Lung (tissue), 12 donors: ENCODE data around the gene MZB1. TPM values are rescaled to one million over a fixed set of nuclear protein-coding genes. Genes with fewer than 3 reads are reported as not detected.

Experiments
- ATAC-seq: fragments of 200-7000 bp; cut with Tn5 transposase; one replicate; pipeline ENCODE4 v1.9.1; 2020; ENCODE audit warnings: moderate number of reproducible peaks; ENCODE audit not compliant: insufficient read depth, low FRiP score
- DNase-seq, 3 donors: peaks; one replicate each; pipeline ENCODE4 v3.0.0-alpha.2; 2013 to 2017
- H3K27ac ChIP-seq, 2 donors: one replicate each; pipeline ENCODE4 v1.5.1; 2013; ENCODE audit warnings: mild to moderate bottlenecking in 2 of 2, moderate library complexity in 2 of 2, control low read depth in 1 of 2, inconsistent platforms in 1 of 2, low read depth in 1 of 2, low read length in 1 of 2
- H3K27me3 ChIP-seq, 3 donors: one replicate each; pipeline ENCODE4 v1.5.1; 2013; ENCODE audit warnings: low read length in 2 of 3; ENCODE audit not compliant: control insufficient read depth in 3 of 3, insufficient read depth in 3 of 3
- H3K36me3 ChIP-seq, 4 donors: one replicate each; pipeline ENCODE4 v1.5.1; 2013; ENCODE audit warnings: low read length in 4 of 4, mild to moderate bottlenecking in 1 of 4, moderate library complexity in 1 of 4; ENCODE audit not compliant: control insufficient read depth in 4 of 4, insufficient read depth in 4 of 4
- H3K4me1 ChIP-seq, 5 donors: one replicate each; pipeline ENCODE4 v1.5.1; 2013; ENCODE audit warnings: low read length in 5 of 5, mild to moderate bottlenecking in 2 of 5, moderate library complexity in 1 of 5; ENCODE audit not compliant: control insufficient read depth in 5 of 5, insufficient read depth in 5 of 5
- H3K4me3 ChIP-seq: one replicate; pipeline ENCODE4 v1.5.1; 2013; ENCODE audit warnings: mild to moderate bottlenecking, control low read depth, moderate library complexity
- H3K9ac ChIP-seq, 2 donors: one replicate each; pipeline ENCODE4 v1.5.1; 2013; ENCODE audit warnings: low read length in 2 of 2, control low read depth in 1 of 2; ENCODE audit not compliant: insufficient read depth in 1 of 2
- H3K9me3 ChIP-seq, 4 donors: one replicate each; pipeline ENCODE4 v1.5.1; 2013; ENCODE audit warnings: low read length in 3 of 4, mild to moderate bottlenecking in 1 of 4, moderate library complexity in 1 of 4; ENCODE audit not compliant: control insufficient read depth in 4 of 4, insufficient read depth in 3 of 4
- CTCF ChIP-seq: IDR thresholded peaks from 2 replicates; pipeline ENCODE4 v1.5.1; 2012; ENCODE audit warnings: mild to moderate bottlenecking; ENCODE audit errors: control extremely low read depth, extremely low read depth
- WGBS, 2 donors: extraction: QIAGEN DNeasy Blood & Tissue Kit; methylation state at CpG; one replicate each; pipeline ENCODE4 v1.1.7; 2013; 5-methylcytosine and 5-hydroxymethylcytosine counted together
- polyA plus RNA-seq, 2 donors: library from polyadenylated mRNA; stranded (reverse); fragments of 200-250 nt; gene quantifications; one replicate each; pipeline ENCODE4 v1.2.1, GENCODE V29; 2013
- total RNA-seq, 2 donors: library from RNA; depleted of rRNA in 1 of 2; stranded (reverse); fragments of >200 nt in 1 of 2; gene quantifications; one replicate each; pipeline ENCODE4 v1.2.1, GENCODE V29; 2014 to 2021
- donor health status: control.
- donor health status: control.
- donor health status: Bipolar disorder and iron deficiency.
- donor health status: healthy.
- donor health status: DM: yes; HTN: yes; CAD: no.

Gene MZB1
- total and polyA plus RNA-seq, 4 donors: 2.5 to 14.8 (median 12.8) TPM

GRCh38 chr5:139341689-139342422, 47.9 kb downstream of the MZB1 start, which contains the start of gene PAIP2:
Gene PAIP2 (plus strand): TSS chr5:139341854. CDS start chr5:139363785, 21,931 bp downstream.
- Histone ChIP-seq H3K9me3 (no peaks in the 10 kb centered on the region), H3K27ac (peak within 1 kb of the TSS; percentile 96 to 100), H3K4me1 (peaks cover 0 to 26% (median 4%) of the 10 kb centered on the region in 5 donors), H3K4me3 (peak within 1 kb of the TSS; percentile 96), H3K9ac (peak within 1 kb of the TSS; percentile 99), H3K36me3 (peaks cover 0 to 9% (median 6%) of the 10 kb centered on the region in 4 donors), H3K27me3 (no peaks in the 10 kb centered on the region)
- DNase-seq: peak; percentile 98 to 99 (median 99)
- peak; percentile 97 for ATAC-seq
- 0 to 1% methylated on average over 66 of the region's 66 CpGs for WGBS, 2 donors
- TF ChIP-seq CTCF: peak; percentile 72

GRCh38 chr5:139341187-139341688, 48.5 kb downstream of the MZB1 start:
- TF ChIP-seq CTCF: no peak
- peak overlapping the region in 1 of 2 donors; percentile 30 for H3K9ac ChIP-seq
- peak overlapping the region in 1 of 2 donors; percentile 32 for H3K27ac ChIP-seq
- H3K36me3 ChIP-seq: peaks cover 0 to 9% (median 3%) of the 10 kb centered on the region in 4 donors
- peaks cover 0 to 26% (median 4%) of the 10 kb centered on the region in 5 donors for H3K4me1 ChIP-seq
- DNase-seq: no peak
- H3K4me3 ChIP-seq: peak overlapping the region; percentile 45
- no peak for ATAC-seq
- 3 to 6% methylated on average over 17 of the region's 17 CpGs for WGBS, 2 donors
- H3K27me3 ChIP-seq: no peaks in the 10 kb centered on the region
- no peaks in the 10 kb centered on the region for H3K9me3 ChIP-seq

GRCh38 chr5:139340051-139340450, 49.7 kb downstream of the MZB1 start:
- Histone ChIP-seq H3K9ac (no peak overlapping the region), H3K9me3 (no peaks in the 10 kb centered on the region), H3K27me3 (no peaks in the 10 kb centered on the region), H3K4me1 (peaks cover 0 to 26% (median 4%) of the 10 kb centered on the region in 5 donors), H3K27ac (no peak overlapping the region), H3K4me3 (no peak overlapping the region), H3K36me3 (peaks cover 0 to 9% (median 1%) of the 10 kb centered on the region in 4 donors)
- no peak for TF ChIP-seq CTCF
- 91% methylated on average over 2 of the region's 2 CpGs for WGBS, 2 donors
- ATAC-seq (no peak), DNase-seq (no peak)

Other genes starting within 250 kb of the MZB1 start
- gene SIL1, start 191.5 kb downstream of the MZB1 start, total RNA-seq: 10 to 100 TPM; 38.5 to 77.6 TPM
- 100 to 1,000 TPM in 1 of 2 donors, 10 to 100 TPM in 1; 79.2 to 109 TPM for gene SIL1, start 191.5 kb downstream of the MZB1 start, polyA plus RNA-seq
- 100 to 1,000 TPM; 103 to 461 TPM for gene MATR3, start 96.2 kb downstream of the MZB1 start, total RNA-seq
- gene MATR3, start 96.2 kb downstream of the MZB1 start, polyA plus RNA-seq: 10 to 100 TPM; 89.9 to 96.7 TPM
- gene PAIP2, start 48.1 kb downstream of the MZB1 start, total RNA-seq: 10 to 100 TPM; 55.6 to 82.3 TPM
- gene PAIP2, start 48.1 kb downstream of the MZB1 start, polyA plus RNA-seq: 10 to 100 TPM; 58.9 to 83.1 TPM
- gene SLC23A1, start 6.6 kb downstream of the MZB1 start, total RNA-seq: 1 to 10 TPM; 1.3 to 4.4 TPM
- gene SLC23A1, start 6.6 kb downstream of the MZB1 start, polyA plus RNA-seq: under 1 TPM; 0.30 to 0.32 TPM
- 1 to 10 TPM in 1 of 2 donors, under 1 TPM in 1; 0.46 to 2.2 TPM for gene PROB1, start 5.2 kb upstream of the MZB1 start, total RNA-seq
- under 1 TPM; 0.33 to 0.98 TPM for gene PROB1, start 5.2 kb upstream of the MZB1 start, polyA plus RNA-seq
- 1 to 10 TPM; 4.2 to 5.8 TPM for gene SPATA24, start 14.2 kb upstream of the MZB1 start, total RNA-seq
- gene SPATA24, start 14.2 kb upstream of the MZB1 start, polyA plus RNA-seq: 10 to 100 TPM in 1 of 2 donors, 1 to 10 TPM in 1; 6.6 to 11.1 TPM
- 1 to 10 TPM; 8.0 to 9.4 TPM for gene DNAJC18, start 49.6 kb upstream of the MZB1 start, total RNA-seq
- gene DNAJC18, start 49.6 kb upstream of the MZB1 start, polyA plus RNA-seq: 10 to 100 TPM in 1 of 2 donors, 1 to 10 TPM in 1; 2.2 to 10.7 TPM
- 10 to 100 TPM; 46.2 to 46.7 TPM for gene ECSCR, start 72.8 kb upstream of the MZB1 start, total RNA-seq
- gene ECSCR, start 72.8 kb upstream of the MZB1 start, polyA plus RNA-seq: 10 to 100 TPM; 24.6 to 55.7 TPM
- gene SMIM33, start 81.1 kb upstream of the MZB1 start, total RNA-seq: not detected
- under 1 TPM in 1 of 2 donors, not detected in 1; 0.17 TPM for gene SMIM33, start 81.1 kb upstream of the MZB1 start, polyA plus RNA-seq
- gene STING1, start 92.8 kb upstream of the MZB1 start, total RNA-seq: 100 to 1,000 TPM; 144 to 204 TPM
- gene STING1, start 92.8 kb upstream of the MZB1 start, polyA plus RNA-seq: 100 to 1,000 TPM in 1 of 2 donors, 10 to 100 TPM in 1; 54.3 to 114 TPM
- gene UBE2D2, start 171.4 kb upstream of the MZB1 start, total RNA-seq: 10 to 100 TPM; 89.6 to 92.8 TPM
- 10 to 100 TPM; 84.1 to 97.8 TPM for gene UBE2D2, start 171.4 kb upstream of the MZB1 start, polyA plus RNA-seq